HEK293 (cell line): ENCODE results near the gene IST1.

ENCODE experiments used
- CTCF ChIA-PET: fragments of 350-600 bp; formaldehyde crosslinking; extraction: SDS; loops from one replicate; lab custom pipeline; 2021; ENCODE audit warnings: antibody characterized with exemption; lab: Yijun Ruan, JAX
- POLR2A ChIA-PET: fragments of 300-600 bp; formaldehyde crosslinking; extraction: SDS; loops from one replicate; lab custom pipeline; 2020; ENCODE audit warnings: antibody characterized with exemption, inconsistent platforms; lab: Yijun Ruan, JAX
- H3K27ac ChIP-seq: fragments of 200-500 bp; sonication (Bioruptor generic); 2 replicates; pipeline ENCODE4 v1.5.1; 2014; ENCODE audit warnings: low read depth, low read length, control low read depth, inconsistent platforms; ENCODE audit errors: extremely low read depth
- H3K36me3 ChIP-seq, 2 experiments: fragments of 200-500 bp in 1 of 2; sonication (Bioruptor generic) in 1 of 2; 1 replicate in 1 of 2; 2 replicates in 1 of 2; pipeline ENCODE4 v1.5.1; 2014 to 2017; ENCODE audit warnings: inconsistent platforms in 2 of 2, low read length in 2 of 2; ENCODE audit not compliant: control insufficient read depth in 2 of 2, insufficient read depth in 1 of 2
- H3K4me1 ChIP-seq: fragments of 200-500 bp; sonication (Bioruptor generic); 2 replicates; pipeline ENCODE4 v1.5.1; 2014; ENCODE audit warnings: mild to moderate bottlenecking, low read length, inconsistent platforms; ENCODE audit not compliant: control insufficient read depth, insufficient read depth
- H3K4me3 ChIP-seq: 2 replicates; pipeline ENCODE4 v1.5.1; 2011; ENCODE audit warnings: low read depth, mild to moderate bottlenecking, control low read depth, low read length, moderate library complexity
- H3K9me3 ChIP-seq: fragments of 200-500 bp; sonication (Bioruptor generic); 2 replicates; pipeline ENCODE4 v1.5.1; 2014; ENCODE audit warnings: low read depth, low read length, inconsistent platforms; ENCODE audit not compliant: control insufficient read depth, insufficient read depth
- ZNF155 ChIP-seq: fragments of 450-650 bp; formaldehyde crosslinking; IDR thresholded peaks from 2 replicates; pipeline ENCODE4 v1.5.1; 2016; ENCODE audit warnings: missing biosample characterization, missing genetic modification characterization
- ZNF202 ChIP-seq: fragments of 450-650 bp; formaldehyde crosslinking; IDR thresholded peaks from 2 replicates; pipeline ENCODE4 v1.5.1; 2016; ENCODE audit warnings: missing biosample characterization, missing genetic modification characterization, borderline replicate concordance
- ZNF350 ChIP-seq: fragments of 450-650 bp; formaldehyde crosslinking; IDR thresholded peaks from 2 replicates; pipeline ENCODE4 v1.5.0; 2017; ENCODE audit warnings: missing biosample characterization, mild to moderate bottlenecking, missing genetic modification characterization
- ZNF48 ChIP-seq: fragments of 450-650 bp; formaldehyde crosslinking; IDR thresholded peaks from 2 replicates; pipeline ENCODE4 v1.5.1; 2016; ENCODE audit warnings: missing biosample characterization, missing genetic modification characterization
- ZNF610 ChIP-seq: fragments of 450-650 bp; formaldehyde crosslinking; IDR thresholded peaks from 2 replicates; pipeline ENCODE4 v1.5.1; 2016; ENCODE audit warnings: missing biosample characterization, missing genetic modification characterization, borderline replicate concordance
- ZNF654 ChIP-seq: fragments of 450-650 bp; formaldehyde crosslinking; IDR thresholded peaks from 2 replicates; pipeline ENCODE4 v1.5.1; 2016; ENCODE audit warnings: low read depth, missing biosample characterization, missing genetic modification characterization
- TF ChIP-seq, protein P1 (sequence below): fragments of 450-650 bp; formaldehyde crosslinking; IDR thresholded peaks from 2 replicates; pipeline ENCODE4 v1.5.1; 2016; ENCODE audit warnings: missing biosample characterization, missing genetic modification characterization
- TF ChIP-seq, protein P2 (sequence below): fragments of 450-650 bp; formaldehyde crosslinking; IDR thresholded peaks from 2 replicates; pipeline ENCODE4 v1.5.1; 2017; ENCODE audit warnings: missing biosample characterization, missing genetic modification characterization
- TF ChIP-seq, protein P3 (sequence below): fragments of 450-650 bp; formaldehyde crosslinking; IDR thresholded peaks from 2 replicates; pipeline ENCODE4 v1.5.1; 2017; ENCODE audit warnings: missing biosample characterization, missing genetic modification characterization
- TF ChIP-seq, protein P4 (sequence below): fragments of 450-650 bp; formaldehyde crosslinking; IDR thresholded peaks from 2 replicates; pipeline ENCODE4 v1.5.1; 2016; ENCODE audit warnings: missing biosample characterization, missing genetic modification characterization

Gene IST1

DNA sequence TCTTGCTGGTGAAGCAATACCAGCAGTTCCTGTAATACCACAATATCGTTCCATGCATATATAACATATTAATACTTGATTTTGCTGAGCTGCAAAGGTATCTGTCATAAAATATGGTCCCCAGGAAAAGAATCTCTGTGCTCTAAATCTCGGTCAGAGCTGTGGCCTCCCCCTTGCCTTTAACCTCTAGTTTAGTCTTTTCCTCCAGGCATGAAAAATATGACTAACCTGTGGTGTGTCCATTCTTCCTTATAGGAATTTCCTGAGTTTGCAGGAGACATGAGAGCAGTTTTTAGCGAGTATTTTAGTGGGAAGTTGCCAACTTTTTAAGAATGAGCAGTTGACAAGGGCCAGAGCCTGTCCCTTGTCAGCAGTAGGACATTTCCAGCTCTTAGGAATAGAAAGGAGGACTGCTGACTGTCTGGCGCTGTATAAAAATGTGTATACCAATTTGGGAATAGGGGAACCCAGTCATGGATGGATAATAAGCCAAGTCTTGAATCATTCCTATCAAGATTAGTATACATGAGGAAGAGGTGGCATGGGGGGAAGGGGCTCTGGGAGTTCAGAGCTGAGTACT lies 40.9 kb upstream of the IST1 start:
- no peaks in the 10 kb centered on the region for H3K9me3 ChIP-seq
- peaks cover 11 to 79% of the 10 kb centered on the region in 2 experiments; a peak in 2 of 3 replicates for H3K36me3 ChIP-seq
- TF ChIP-seq ZNF155 (tag by site-specific recombination) (no peak), ZNF350 (tag by site-specific recombination) (no peak)
- TF ChIP-seq, protein P1, sequence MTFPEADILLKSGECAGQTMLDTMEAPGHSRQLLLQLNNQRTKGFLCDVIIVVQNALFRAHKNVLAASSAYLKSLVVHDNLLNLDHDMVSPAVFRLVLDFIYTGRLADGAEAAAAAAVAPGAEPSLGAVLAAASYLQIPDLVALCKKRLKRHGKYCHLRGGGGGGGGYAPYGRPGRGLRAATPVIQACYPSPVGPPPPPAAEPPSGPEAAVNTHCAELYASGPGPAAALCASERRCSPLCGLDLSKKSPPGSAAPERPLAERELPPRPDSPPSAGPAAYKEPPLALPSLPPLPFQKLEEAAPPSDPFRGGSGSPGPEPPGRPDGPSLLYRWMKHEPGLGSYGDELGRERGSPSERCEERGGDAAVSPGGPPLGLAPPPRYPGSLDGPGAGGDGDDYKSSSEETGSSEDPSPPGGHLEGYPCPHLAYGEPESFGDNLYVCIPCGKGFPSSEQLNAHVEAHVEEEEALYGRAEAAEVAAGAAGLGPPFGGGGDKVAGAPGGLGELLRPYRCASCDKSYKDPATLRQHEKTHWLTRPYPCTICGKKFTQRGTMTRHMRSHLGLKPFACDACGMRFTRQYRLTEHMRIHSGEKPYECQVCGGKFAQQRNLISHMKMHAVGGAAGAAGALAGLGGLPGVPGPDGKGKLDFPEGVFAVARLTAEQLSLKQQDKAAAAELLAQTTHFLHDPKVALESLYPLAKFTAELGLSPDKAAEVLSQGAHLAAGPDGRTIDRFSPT (tag by site-specific recombination) = no peak
- TF ChIP-seq, protein P2, sequence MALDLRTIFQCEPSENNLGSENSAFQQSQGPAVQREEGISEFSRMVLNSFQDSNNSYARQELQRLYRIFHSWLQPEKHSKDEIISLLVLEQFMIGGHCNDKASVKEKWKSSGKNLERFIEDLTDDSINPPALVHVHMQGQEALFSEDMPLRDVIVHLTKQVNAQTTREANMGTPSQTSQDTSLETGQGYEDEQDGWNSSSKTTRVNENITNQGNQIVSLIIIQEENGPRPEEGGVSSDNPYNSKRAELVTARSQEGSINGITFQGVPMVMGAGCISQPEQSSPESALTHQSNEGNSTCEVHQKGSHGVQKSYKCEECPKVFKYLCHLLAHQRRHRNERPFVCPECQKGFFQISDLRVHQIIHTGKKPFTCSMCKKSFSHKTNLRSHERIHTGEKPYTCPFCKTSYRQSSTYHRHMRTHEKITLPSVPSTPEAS (tag by site-specific recombination) = no peak
- H3K4me3 ChIP-seq = no peak overlapping the region
- H3K4me1 ChIP-seq = no peaks in the 10 kb centered on the region
- ChIA-PET CTCF (interaction anchor here (0.7 kb wide), 1 partner anchor 28 kb away, joined by 4 read pairs; no protein-coding TSS in a partner anchor), POLR2A (no interaction called here)
- H3K27ac ChIP-seq = no peak overlapping the region

DNA sequence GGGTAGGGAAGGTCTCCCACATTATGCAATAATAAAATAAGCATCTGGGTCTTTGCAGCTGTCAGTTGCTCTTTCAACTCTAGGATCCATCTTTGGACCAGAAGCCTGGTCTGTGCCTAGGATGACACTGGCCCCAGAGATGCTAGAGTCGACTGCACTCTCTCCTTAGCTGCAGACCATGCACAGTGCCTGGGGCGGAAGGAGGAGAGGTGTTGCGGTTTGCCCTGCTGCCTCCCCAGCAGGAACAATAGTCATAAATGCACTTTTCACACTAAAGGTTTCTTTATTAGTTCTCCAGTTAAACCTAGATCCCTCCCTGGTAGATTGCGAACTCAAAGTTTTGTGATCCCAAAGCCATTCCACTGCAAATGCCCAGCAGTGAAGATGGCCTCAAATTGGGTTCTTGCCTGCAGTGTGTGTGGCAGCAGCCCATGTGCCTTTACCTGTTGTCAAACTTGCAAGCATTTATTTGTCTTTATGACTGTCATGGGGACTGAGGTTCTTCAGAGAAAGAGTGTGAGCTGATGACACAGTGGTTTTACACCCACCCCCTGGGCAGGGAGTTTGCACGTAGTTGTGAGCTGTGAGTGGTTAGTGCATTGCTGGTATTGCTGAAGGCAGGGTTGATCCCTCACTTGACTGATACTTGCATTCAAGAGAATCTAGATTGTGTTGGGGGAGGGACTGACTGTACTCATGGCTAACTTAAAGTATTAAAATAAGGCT lies 39.2 kb upstream of the IST1 start:
- no peaks in the 10 kb centered on the region for H3K4me1 ChIP-seq
- H3K9me3 ChIP-seq = no peaks in the 10 kb centered on the region
- ChIA-PET CTCF (interaction anchor here (0.6 to 4.3 kb wide), 2 partner anchors 26 to 36 kb away, joined by 5 to 22 read pairs; partner anchors contain the start of gene ZNF821), POLR2A (no interaction called here)
- no peak overlapping the region for H3K4me3 ChIP-seq
- no peak overlapping the region for H3K27ac ChIP-seq
- H3K36me3 ChIP-seq = peaks cover 6 to 76% of the 10 kb centered on the region in 2 experiments; a peak in 2 of 3 replicates
- no peak for TF ChIP-seq ZNF202 (tag by site-specific recombination)
- TF ChIP-seq ZNF48 = no peak
- TF ChIP-seq ZNF610 (tag by site-specific recombination) = no peak
- TF ChIP-seq, protein P3, sequence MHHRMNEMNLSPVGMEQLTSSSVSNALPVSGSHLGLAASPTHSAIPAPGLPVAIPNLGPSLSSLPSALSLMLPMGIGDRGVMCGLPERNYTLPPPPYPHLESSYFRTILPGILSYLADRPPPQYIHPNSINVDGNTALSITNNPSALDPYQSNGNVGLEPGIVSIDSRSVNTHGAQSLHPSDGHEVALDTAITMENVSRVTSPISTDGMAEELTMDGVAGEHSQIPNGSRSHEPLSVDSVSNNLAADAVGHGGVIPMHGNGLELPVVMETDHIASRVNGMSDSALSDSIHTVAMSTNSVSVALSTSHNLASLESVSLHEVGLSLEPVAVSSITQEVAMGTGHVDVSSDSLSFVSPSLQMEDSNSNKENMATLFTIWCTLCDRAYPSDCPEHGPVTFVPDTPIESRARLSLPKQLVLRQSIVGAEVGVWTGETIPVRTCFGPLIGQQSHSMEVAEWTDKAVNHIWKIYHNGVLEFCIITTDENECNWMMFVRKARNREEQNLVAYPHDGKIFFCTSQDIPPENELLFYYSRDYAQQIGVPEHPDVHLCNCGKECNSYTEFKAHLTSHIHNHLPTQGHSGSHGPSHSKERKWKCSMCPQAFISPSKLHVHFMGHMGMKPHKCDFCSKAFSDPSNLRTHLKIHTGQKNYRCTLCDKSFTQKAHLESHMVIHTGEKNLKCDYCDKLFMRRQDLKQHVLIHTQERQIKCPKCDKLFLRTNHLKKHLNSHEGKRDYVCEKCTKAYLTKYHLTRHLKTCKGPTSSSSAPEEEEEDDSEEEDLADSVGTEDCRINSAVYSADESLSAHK (tag by site-specific recombination) = no peak
- TF ChIP-seq, protein P4, sequence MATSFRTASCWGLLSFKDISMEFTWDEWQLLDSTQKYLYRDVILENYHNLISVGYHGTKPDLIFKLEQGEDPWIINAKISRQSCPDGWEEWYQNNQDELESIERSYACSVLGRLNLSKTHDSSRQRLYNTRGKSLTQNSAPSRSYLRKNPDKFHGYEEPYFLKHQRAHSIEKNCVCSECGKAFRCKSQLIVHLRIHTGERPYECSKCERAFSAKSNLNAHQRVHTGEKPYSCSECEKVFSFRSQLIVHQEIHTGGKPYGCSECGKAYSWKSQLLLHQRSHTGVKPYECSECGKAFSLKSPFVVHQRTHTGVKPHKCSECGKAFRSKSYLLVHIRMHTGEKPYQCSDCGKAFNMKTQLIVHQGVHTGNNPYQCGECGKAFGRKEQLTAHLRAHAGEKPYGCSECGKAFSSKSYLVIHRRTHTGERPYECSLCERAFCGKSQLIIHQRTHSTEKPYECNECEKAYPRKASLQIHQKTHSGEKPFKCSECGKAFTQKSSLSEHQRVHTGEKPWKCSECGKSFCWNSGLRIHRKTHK = no peak
- no peak for TF ChIP-seq ZNF654 (tag by site-specific recombination)
- TF ChIP-seq, all 188 proteins: peak for 0
